HPDE6-E6E7 (cell line): ENCODE data around the gene DEAF1.
"Not testable (repeated sequence)": the region's sequence is repeated elsewhere in the genome, so short reads cannot be mapped to it uniquely, and the experiment has no call there.

ENCODE experiments used
- DNase-seq: peaks from one replicate; pipeline ENCODE4 v3.0.0; 2011; ENCODE audit warnings: missing footprints; ENCODE audit errors: extremely low spot score

The DEAF1 gene

DNA sequence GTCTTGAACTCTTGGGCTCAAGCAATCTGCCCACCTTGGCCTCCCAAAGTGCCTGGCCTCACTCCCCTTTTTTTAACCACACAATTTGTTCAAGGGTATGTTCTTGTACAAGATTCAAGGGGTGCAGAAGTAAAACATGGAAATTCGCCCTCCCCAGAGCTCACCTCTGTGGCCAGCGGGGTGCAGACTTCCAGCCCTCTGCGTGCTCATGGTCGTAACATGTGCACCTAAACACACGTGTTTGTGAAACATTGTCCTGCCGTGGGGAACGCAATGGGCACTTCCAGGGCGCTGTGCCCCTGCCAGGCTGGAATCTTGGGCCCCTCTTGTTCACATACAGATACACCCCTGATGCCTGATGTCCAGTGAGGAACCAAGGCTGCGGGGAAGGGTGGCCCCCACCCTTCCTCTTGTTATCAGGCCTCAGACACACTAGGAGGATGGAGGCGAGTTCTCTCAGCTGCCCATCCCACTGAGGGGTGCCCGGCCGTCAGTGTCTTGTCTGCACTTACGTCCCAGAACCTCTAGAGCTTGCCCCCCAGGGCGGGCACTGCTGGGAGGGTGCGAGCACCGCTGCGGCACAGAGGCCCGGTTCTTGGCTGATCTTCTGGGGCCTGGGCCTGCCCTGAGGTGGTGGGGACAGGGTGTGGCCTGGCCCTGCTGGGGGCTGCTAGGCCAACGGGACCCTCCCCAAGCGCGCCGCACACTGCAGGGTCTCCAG lies 6.9 kb upstream of the DEAF1 start:
- DNase-seq, result no peak

GRCh38 chr11:699753-700152 lies 4.7 kb upstream of the DEAF1 start:
- DNase-seq, result no peak

DNA sequence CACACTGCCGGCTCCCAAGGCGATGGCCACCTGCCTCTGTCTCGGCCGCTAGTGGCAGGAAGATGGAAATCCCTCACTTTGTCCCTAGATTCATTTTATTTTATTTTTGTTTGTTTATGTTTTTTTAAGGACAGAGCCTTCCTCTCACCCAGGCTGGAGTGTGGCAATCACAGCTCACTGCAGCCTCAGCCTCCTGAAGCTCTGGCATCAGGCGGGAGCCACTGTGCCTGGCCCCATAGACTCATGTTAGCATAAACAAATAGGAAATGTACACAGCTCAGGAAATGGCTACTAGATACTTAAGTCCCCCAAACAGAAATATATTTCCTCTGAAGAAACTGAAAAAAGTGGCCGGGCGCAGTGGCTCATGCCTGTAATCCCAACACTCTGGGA lies 4.1 kb upstream of the DEAF1 start:
- no peak for DNase-seq

DNA sequence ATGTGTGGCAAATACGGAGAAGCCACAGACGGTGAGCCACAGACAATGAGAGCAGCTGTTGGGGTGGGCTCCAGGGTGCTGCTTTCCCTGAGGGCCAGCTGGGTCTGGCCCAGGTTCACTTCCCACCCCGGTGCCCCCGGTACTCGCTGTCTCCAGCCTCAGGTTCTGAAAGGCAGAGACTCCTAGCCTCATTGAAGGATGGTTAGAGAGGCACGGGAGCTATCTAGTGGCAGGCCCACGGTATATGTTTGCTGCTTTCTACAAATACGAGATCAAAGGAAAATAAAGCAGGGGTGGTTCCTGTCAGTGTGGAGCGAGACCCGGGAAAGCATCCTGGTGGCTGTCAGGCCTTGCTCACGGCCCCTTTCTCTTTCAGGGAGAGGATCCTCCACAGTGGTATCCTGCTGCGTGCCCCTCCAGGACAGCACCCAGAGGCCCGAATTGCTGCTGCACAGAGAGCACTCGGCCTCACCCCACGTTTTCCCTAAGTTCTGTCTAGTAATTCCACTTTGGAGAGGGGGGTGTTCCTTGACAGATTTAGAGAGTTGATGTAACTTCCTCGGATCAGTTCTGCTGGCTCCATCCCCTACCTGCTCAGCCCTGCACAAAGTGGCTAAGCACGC lies 3.6 kb upstream of the DEAF1 start:
- no peak for DNase-seq

DNA sequence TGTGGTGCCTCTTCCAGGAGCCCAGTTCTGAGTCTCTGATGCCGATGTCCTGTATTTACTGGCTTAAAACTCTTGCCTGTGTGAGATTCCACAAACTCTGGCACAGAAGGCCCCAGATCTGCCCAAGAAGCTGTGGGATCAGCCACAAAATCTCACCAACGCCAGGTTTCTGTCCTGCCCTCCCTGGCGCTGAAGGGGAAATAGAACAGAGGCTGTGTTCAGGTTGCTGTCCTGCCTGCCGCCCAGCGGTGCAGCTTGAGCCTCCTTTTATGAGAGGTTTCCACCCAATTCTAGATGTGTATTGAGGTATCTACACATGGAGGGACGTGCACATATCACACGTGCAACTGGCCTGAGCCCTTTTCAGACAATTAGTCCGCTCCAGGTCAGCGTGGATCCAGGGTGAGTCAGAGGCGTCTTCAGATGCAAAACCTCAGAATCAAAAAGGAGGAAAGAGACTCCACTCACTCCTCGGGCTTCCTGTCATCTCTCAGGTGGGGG lies 2.8 kb upstream of the DEAF1 start:
- no peak for DNase-seq

GRCh38 chr11:696955-697491 lies 2.0 kb upstream of the DEAF1 start:
- DNase-seq, result no peak

GRCh38 chr11:695538-696248 lies 671 bp upstream of the DEAF1 start, which contains the start of gene TMEM80:
Gene TMEM80, plus strand, starts transcription at chr11:695816. Its CDS starts 12 bp downstream, at chr11:695828.
- no peak for DNase-seq

DNA sequence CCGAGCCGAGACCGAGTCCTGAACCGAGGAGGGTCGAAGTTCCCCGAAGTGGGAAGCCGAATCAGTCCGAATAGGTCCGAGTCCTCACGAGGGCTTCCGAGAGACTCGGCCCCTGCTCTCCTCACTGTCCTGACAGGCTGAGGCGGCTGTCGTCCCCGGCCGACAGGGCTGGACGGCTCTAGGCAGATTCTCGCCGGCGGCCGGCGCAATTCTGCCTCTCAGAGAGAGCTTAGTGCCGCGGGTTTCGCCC lies 191 bp upstream of the DEAF1 start:
- no peak for DNase-seq

GRCh38 chr11:693887-694562 lies 997 bp downstream of the DEAF1 start:
- no peak for DNase-seq

GRCh38 chr11:693415-693831 lies 1.6 kb downstream of the DEAF1 start:
- DNase-seq, result no peak

GRCh38 chr11:692824-693414 lies 2.1 kb downstream of the DEAF1 start:
- no peak for DNase-seq

GRCh38 chr11:691710-692590 lies 3.1 kb downstream of the DEAF1 start:
- DNase-seq, result no peak

GRCh38 chr11:690738-691633 lies 4.0 kb downstream of the DEAF1 start:
- DNase-seq, result no peak

DNA sequence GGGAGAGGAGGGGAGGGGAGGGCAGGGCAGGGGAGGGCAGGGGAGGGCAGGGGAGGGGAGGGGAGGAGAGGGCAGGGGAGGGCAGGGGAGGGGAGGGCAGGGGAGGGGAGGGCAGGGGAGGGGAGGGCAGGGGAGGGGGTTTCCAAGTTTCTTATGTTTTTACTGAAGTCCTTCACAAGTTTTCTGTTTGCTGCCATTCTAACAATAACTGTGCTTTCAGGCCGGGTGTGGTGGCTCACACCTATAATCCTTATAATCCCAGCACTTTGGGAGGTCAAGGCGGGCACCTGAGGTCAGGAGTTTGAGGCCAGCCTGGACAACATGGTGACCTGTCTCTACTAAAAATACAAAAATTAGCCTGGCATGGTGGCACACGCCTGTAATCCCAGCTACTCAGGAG lies 4.8 kb downstream of the DEAF1 start:
- not testable (repeated sequence) for DNase-seq

DNA sequence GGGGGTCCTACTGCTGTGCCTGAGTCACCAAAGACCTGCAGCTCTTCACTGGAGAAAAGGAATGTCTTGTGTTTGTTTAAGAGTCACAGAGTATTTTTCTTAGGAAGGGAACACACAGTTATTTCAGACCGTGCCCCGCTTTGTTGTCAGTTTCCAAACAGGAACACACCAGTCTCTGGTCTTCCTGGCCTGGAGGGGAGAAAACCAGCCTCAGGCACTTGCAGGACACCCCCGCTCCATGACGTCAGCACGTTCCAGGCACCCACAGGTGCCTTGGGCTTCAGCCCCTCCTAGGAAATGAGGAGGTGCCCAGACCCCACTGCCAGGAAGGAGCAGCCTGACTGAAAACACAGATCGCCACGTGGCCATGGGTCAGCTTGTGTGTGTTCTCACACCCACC lies 5.4 kb downstream of the DEAF1 start:
- no peak for DNase-seq

- DNase-seq, result no peak
Measured at GRCh38 chr11:688681-689080, 6.3 kb downstream of the DEAF1 start.

DNA sequence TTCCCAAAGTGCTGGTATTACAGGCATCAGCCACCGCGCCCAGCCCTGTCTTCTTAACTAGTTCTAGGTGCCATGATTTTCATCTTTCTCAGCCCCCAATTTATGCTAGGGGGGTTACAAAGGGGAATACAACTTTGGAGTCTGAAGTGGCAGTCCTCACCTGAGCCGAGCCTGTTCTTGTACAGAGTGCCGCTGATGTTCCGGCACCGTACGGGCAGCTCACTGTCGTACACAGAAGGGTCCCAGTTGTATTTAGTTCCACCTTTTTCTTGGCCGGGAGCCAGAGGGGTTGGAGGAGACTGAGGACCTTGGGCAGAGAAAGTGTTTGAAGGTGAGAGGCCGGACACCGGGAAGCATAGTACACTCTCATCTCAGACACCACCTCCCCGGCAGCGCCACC lies 7.3 kb downstream of the DEAF1 start:
- no peak for DNase-seq

DNA sequence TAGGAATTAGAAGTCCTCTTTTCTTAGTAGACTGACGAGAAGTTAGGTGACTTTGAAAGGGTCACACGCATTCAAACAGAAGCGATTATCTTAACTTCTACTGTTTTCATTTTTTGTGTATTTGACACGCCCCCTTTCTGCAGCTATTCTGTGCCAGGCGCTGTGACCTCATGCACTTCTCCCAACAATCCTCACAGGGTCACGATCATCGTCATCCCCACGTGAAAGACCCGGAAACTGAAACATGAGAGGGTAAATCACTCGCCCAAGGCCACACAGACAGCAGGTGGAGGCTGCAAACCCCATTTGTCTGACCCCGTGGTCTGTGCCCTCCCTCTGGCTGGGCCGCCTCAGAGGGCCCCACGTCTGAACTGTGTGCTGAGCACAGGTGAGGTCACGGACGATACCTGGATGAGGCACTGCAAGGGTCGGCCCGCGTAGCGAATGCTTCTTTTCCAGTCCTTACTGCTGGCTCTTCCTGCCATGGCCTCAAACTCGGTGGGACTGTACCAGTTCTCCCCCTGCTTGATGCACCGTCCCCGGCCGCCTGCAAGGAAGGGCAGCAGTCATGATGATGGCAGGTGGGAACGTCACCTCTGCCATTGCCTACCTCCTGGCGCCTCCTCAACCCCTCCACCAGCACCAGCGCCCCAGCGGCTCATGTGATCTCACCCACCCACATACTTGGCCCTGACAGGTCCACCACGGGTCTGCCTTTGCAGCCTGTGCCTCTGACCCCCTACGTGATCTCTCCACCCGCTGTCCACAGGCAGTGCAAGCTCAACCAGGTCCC lies 8.4 kb downstream of the DEAF1 start:
- no peak for DNase-seq

GRCh38 chr11:680970-681369 lies 14.1 kb downstream of the DEAF1 start:
- DNase-seq, result no peak
